GM21367 (cell line): ENCODE results near the gene PRR33.
"Not testable (repeated sequence)": the region's sequence is repeated elsewhere in the genome, so short reads cannot be mapped to it uniquely, and the experiment has no call there.

Source experiments
- ATAC-seq: cut with Tn5 transposase; IDR thresholded peaks from one replicate; pipeline ENCODE4 v1.9.1; 2021; ENCODE audit not compliant: unreplicated experiment

Gene PRR33

DNA sequence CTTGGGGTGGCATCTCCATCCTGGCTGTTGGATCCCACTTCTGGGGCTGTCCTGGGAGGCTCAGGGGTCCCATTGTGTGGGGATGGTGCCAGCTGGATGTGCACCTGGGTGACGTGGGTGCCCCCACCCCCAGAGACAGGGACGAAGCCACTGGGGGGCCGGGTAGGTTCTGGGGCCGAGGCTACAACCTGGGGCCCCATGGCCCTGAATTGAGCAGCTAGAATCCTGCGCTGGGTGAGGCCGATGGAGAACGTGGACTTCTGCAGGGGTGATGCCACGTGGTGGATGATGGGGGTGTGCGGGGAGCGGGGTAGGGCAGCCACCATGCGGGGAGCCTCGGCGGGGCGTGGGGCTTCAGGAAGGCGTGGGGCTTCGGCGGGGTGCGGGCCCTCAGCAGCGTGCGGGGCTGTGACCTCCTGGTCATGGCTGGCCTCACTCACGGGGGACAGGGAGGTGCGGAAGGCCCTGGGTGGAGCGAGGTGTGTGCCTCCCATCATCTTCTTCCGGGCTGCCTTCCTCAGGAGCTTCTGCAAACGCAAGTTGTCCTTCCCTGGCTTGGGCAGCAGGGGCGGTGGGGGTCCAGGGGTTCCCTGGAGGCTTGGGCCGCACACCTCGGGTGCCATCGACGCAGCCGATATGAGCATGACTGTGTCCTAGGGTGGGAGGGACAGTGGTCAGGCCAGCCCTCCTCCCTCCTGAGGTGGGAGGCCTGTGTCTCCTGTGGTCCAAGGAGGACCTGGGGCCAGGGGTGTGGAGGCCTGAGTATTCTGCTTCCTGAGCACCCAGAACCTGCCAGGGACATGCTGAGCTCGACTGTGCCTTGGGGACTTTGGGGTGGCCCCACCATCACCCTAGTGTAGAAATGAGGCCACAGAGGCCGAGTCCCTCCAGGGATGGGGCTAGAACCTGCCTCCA, 1.5 kb downstream of the PRR33 start:
- ATAC-seq = no peak

DNA sequence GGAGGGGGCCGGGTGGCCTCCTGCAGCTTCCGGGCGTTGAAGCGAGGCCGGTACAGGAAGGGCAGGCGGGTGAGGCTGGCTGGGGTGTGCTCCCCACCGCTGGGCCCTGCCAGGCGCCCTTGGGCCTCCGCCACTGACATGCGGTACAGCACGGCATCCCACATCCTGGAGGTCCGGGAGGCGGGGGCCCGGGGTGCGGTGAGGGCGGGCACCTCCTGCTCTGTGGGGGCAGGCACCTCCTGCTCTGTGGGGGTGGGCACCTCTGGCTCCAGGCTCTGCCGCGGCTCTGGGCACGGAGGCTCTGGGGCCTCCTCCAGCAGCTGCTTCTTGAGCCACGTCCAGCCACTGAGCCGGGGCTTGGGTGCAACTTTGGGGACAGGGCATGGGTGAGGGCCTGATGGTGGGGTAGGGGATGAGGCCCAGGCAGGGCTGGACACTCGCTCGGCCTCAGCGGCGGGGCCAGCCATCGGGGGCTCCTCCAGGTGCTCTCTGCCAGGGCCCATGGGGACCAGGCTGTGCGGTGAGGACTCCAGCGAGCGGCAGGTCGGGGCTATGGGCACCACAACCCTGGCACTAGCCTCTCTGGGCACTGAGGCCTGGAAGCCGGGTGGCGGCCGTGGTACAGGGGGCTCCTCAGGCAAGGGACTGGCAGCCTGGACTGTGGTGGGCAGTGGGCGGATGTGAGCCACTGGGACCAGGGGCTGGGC, 2.3 kb downstream of the PRR33 start:
- ATAC-seq = no peak

DNA sequence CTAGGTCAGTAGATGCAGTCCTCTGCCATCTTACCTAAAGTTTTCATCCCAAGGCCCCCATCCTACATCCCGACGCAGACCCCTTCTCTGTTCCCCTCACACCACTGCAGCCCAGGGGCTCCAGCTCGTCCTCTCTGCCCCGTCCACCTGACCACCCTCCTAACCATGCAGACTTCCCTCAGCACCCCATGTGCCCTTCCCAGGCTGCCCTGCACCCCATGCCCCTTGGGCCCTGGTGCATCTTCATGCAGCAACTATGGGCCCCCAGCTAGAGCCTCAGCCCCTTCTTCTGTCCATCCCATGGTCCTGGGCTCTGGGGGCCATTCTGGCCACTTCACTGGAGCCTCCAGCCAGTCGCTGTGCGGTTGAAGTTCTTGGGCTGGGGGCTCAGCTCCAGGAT, 2.9 kb downstream of the PRR33 start:
- no peak for ATAC-seq

DNA sequence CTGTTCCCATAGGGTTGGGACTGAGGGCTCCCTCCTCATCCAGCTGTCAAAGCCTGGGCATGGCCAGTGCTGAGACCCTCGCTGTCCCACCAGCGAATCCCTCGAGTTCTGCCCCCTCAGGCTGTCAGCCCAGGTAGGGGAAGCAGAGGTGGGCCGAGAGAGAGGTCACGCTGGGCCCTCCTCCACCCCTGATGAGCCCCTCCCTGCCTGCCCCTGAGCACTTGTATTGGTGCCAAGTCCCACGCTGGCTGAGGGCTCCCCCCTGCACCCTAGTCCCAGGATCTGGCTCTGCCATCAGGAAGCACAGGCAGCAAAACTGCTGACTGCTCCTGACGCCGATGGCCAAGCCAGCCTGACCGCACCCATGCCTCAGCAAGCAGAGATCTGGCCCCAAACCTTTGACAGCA, 3.3 kb downstream of the PRR33 start:
- no peak for ATAC-seq

DNA sequence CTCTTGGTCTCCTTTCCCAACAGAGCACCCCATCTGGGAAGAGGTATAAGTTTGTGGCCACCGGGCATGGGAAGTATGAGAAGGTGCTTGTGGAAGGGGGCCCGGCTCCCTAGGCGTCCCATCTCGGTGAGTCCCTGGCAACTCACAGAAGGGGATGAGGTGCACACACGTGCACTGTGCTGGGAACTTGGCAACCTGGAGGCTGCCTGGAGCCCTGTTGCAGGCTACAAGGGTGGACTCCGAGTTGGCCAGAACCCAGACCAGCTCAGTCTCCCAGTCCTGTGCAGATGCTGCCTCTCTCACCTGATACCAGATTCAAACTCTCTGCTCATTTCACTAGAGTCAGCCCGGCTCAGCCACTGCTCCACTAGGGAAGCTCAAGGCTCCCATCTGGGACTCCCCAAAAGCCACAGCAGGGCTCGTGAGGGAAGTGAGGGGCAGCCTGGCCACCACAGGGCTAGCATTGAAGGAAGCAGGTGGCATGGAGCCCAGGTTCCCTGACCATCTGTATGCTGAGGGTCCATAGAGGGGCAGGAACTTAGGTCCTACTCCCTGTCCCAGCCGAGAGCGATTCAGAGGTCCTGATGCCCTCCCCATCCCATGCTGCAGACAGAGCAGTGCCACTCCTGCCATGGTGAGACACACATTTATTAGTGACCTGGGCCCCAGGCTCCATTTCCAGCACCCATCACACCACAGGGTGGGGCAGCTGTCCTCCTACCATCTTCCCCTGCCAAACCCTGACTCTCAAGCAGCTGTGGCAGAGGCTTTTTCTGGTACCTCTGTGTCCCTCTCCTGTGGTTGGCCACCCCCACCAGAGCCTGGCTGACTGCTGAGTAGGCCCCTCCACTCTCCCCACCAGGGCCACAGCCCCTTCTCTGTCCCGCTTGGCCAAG, 4.0 kb downstream of the PRR33 start:
- no peak for ATAC-seq

DNA sequence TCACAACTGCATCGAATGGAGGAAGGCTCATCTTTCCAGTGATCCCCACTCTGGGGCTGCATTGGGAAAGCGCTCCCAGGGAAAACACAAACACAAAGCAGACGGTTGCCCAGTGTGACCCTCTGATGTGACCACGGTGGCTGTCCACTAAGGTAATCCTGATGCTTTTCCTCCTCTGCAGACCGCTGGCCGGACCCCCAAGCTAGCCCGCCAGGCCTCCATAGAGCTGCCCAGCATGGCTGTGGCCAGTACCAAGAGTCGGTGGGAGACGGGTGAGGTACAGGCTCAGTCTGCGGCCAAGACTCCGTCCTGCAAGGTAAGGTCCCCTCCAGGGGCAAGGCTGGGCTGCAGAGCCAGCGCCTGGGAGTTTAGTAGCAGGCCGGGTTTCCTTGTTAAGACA, 5.1 kb downstream of the PRR33 start:
- not testable (repeated sequence) for ATAC-seq

DNA sequence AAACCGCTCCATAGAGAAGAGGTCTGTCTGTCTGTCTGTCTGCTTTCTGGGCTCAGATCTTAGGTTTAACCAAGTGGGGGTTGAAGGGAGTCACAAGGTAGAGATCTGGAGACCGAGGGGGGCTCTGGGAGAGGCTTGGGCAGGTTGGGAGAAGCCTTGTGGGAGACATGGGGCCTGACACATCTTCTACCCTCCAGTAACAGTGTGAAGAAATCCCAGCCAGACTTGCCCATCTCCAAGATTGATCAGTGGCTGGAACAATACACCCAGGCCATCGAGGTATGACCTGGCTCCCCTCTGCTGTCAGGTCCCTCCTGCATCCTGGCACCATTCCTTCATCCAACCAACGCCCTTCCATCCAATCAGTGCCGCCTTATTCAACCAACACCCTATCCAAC, 7.4 kb downstream of the PRR33 start:
- no peak for ATAC-seq

DNA sequence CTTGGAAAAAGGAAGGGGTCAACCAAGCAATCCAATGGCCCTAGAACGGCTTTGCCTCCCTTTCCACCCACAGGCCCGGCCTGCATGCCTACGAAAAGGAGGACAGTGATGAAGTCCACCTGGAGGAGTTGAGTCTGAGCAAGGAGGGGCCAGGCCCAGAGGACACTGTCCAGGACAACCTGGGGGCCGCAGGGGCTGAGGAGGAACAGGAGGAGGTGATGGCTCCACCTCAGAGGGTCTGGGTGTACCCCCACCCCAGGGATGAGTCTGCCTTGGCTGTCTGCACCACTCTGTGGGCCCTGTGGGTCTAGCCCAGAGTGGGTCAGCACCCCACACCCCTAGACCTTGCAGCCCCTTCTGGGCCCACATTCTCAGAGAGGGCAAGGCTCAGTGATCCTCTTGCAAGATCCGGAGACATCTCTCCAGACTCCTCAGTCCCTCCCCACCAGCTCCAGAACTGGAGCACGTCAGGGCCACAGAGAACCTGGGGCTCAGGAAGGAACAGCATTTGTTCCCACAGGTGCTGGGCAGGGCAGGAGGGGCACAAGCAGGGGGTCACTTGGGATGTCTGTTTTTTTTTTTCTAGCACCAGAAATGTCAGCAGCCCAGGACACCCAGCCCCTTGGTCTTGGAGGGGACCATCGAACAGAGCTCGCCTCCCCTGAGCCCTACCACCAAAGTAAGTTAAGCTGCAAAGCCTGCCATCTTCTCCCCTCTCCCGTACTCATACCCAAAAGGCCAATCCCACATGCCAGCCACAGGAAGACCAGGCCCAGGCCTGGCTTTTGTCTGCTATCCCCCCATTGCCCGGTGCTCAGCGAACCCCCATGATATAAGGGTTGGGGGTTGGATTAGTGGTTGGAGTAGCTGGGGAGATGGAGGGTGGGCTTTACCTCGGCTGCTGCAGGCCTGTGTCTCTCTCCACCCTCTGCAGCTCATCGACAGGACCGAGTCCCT, 8.1 kb downstream of the PRR33 start:
- ATAC-seq = no peak

DNA sequence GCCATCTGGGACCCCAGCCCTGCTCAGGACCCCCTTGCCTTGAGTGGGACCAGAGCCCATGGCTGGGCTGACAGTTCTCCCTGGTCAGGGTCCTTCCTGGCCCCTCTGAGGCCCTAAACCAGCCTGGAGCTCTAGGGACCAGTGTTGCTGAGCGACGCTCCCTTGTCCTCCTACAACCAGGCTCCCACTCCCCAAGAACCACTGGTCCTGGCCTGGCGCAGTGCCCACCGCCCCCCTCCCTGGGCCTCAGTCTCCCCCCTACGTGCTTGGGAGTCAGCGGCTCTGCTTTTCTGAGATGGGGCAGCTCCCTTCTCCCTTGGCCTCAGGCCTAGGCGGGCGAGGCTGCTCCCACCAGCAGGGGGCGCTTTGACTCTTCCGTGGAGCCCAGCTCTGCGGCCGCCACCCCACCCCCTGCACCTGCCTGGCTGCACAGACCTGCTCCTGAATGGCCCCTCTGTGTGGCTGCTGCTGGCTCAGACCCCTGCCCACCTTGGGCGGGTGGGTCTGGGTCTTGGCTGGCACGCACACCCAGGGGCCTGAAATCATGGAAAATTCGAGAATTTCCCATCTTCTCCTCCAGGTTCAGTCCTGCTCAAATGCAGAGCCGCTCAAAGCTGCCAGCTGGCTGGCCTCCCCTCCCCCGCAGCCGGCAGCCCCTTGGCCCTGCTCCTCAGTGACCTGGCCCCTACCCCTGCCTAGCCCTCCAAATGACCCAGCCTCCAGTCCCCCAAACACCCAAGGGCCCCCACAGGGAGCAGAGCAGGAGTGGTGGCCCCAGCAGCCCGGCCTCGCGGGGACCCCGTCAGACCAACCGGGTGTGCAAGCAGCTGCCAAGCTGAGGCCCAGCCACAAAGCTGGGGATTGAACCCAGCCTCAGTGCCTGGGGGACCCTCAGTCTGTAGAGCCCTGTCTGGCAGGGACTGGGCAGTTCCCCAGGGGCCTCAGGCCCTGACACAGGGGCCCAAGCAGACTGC, 9.1 kb downstream of the PRR33 start:
- no peak for ATAC-seq

DNA sequence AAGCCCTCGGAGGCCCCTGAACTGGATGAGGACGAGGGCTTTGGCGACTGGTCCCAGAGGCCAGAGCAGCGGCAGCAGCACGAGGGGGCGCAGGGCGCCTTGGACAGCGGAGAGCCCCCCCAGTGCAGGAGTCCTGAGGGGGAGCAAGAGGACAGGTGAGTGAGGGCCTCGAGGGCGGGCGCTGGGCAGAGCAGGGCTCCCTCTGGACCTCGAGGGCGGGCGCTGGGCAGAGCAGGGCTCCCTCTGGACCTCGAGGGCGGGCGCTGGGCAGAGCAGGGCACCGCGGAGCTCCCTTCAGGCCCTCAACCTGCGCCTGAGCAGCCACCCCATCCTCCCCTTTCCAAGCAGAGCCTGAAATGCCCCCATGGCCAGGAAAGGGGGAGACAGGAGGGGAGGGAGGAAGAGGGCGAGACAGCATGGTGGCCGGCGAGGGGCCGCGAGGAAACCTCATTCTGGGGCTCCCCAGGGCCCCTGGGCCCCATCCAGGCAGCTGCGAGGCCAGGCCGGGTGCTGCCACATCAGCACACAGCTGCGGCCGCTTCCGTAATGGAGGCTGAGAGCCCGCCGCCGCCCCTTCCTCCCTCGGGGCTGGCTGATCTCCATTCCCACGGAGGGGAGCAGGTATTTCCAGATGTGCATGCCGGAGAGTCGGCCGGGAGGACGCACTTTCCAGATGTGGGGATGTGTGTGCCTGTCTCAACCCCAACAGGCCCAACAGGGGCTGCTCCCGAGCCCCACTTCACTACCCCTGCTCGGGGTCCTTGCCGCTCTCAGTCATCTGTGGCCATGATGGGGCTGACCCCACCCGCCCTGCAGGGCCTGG, 10.0 kb downstream of the PRR33 start:
- no peak for ATAC-seq

DNA sequence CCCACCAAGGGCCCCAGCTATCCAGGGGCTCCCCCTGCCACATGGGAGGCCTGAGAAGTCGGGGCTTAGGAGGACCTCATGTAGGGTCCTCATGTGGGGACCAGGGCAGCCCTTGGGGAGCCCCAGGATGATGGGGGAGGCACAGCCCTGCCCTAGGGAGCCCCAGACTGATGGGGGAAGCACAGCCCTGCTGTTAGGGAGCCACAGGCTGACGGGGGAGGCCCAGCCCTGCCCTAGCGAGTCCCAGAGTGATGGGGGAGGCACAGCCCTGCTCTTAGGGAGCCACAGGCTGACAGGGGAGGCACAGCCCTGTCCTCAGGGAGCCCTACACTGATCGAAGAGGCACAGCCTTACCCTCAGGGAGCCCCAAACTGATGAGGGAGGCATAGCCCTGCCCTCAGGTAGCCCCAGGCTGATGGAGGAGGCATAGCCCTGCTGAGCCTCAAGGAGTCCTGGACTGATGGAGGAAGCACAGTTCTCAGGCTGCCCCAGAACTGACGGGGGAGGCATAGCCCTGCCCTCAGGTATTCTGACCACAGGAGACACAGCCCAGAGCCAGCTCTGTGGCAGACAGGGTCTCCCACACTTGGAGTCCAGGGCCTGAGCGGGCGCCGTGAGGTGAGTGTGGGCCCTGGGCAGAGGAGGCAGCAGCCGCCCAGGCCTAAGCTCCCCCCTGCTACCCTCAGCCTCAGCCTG, 10.8 kb downstream of the PRR33 start:
- no peak for ATAC-seq

DNA sequence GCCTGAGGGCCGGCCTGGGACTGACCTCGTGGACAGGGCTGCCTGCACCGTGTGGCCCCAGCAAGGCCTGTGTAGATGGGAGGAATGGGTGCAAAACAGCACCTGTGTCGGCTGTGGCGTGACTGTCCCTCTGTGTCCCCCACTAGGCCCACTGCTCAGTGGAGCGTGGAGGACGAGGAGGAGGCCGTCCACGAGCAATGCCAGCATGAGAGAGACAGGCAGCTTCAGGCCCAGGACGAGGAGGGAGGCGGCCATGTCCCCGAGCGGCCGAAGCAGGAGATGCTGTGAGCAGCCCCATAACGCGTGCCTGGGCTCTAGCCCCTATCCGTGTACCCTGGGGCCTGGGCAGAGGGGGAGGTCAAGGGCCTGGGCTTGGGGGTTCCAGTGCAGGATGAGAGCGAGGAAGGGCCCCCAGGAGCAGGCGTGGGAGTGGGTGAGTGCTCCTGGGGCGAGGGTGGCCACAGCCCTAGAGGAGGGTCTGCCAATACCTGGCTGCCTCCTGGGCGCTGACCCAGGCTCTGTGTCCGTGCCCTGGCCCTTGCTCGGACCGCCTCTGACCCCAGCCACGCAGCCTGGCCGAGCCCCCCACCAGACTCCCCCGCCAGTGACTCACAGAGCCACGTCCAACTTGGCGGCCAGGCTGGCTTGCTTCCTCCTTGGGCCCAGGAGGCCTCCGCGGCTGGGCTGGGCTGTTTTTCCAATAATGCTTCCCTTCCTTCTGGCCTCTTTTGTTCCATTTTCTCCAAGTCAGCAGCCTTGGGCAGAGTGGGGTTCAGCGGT, 11.6 kb downstream of the PRR33 start:
- ATAC-seq = no peak

DNA sequence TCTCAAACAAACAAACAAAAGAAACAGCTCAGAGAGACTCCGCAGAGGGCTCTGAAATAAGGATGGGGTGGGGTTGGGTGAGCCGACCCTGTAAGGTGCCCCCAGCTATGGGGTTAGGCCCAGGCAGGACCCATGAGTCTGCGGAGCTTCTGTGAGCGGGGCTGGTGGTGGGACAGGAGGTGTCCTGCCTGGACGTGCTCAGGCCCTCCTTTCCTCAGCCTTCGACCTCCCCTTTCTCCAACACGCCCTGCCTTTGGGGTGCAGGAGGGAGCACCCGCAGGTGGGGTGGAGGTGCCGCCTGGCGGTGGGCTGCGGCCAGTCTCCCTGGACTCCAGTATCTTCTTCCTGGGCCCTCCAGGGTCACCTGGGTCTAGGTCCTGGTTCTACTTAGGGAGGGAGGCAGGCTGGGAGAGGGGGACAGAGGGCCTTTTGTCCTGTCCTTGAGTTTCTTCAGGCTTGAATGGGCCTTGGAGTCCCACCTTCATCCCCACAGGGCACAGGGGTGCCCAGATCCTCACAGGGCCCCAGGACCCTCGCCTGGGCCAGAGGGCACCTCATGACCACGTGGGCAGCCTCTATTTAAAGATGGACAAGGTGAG, 12.3 kb downstream of the PRR33 start:
- ATAC-seq = no peak

DNA sequence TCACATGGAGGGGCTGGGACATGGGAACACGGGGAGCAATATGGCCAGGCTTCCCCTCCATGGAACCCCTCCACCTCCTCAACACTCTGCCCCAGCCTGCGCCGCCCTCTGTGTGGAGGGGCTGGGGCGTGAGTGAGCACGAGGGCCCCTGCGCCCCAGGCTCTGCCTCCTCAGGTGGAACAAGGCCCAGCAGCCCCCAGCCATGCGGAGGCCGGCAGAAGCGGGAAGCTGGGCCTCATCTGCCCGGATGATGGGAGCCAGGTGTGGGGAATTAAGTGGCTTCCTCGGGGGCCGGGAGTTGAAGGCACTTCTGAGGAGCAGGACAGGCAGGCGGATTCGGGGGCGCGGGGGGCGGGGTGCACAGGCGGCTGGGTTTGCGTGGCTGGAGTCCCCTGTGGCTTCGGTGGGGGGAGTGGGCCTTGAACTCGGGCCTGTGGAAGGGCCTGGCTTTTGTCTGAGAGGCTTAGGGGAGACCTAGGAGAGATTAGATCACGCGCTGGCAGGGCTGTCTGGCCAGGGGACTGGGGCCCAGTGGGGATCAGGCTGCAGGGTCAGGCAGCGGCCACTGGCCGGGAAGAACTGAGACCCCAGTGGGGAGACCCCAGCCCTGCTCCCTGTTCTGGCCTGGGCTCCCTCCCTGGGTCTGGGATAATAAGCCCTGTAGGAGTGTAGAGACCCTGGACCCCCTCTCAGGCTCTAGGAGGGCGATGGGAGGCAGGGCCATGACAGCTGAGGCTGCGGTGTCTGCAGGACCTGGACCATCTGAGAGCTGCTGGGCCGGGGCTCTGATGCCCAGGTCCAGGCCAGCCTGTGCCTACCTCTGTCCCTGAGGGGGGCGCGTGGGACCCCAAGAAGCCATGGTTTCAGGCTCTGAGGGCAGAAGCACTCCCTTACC, 13.3 kb downstream of the PRR33 start:
- no peak for ATAC-seq
